ENCODE results near the gene ZMIZ1.

Gene ZMIZ1

GRCh38 chr10:79219322-79219957 is 150.7 kb downstream of the ZMIZ1 start:
- no peak for DNase-seq

GRCh38 chr10:79220307-79220706 is 151.5 kb downstream of the ZMIZ1 start:
- no peak for DNase-seq

GRCh38 chr10:79221110-79222051 is 152.6 kb downstream of the ZMIZ1 start:
- DNase-seq, result no peak

- no peak for DNase-seq
These were observed 153.4 kb downstream of the ZMIZ1 start for GRCh38 chr10:79222186-79222585.

- DNase-seq, result no peak
These were observed 154.6 kb downstream of the ZMIZ1 start for GRCh38 chr10:79223091-79224048.

- no peak for DNase-seq
These were observed 155.6 kb downstream of the ZMIZ1 start for GRCh38 chr10:79224263-79224949.

GRCh38 chr10:79224992-79225391 is 156.2 kb downstream of the ZMIZ1 start:
- DNase-seq, result no peak

GRCh38 chr10:79226391-79227245 is 157.9 kb downstream of the ZMIZ1 start:
- DNase-seq, result no peak

GRCh38 chr10:79229071-79229541 is 160.3 kb downstream of the ZMIZ1 start:
- DNase-seq, result no peak

- DNase-seq, result no peak
These were observed 161.1 kb downstream of the ZMIZ1 start for GRCh38 chr10:79229830-79230327.

- no peak for DNase-seq
These were observed 161.6 kb downstream of the ZMIZ1 start for GRCh38 chr10:79230328-79230830.

- no peak for DNase-seq
These were observed 162.1 kb downstream of the ZMIZ1 start for GRCh38 chr10:79230850-79231249.

- no peak for DNase-seq
These were observed 163.1 kb downstream of the ZMIZ1 start for GRCh38 chr10:79231908-79232307.

GRCh38 chr10:79232864-79233263 is 164.1 kb downstream of the ZMIZ1 start:
- DNase-seq, result no peak

- DNase-seq, result no peak
These were observed 165.9 kb downstream of the ZMIZ1 start for GRCh38 chr10:79234391-79235315.

- DNase-seq, result no peak
These were observed 167.1 kb downstream of the ZMIZ1 start for GRCh38 chr10:79235765-79236432.

GRCh38 chr10:79236433-79236765 is 167.6 kb downstream of the ZMIZ1 start:
- no peak for DNase-seq

- no peak for DNase-seq
These were observed 168.8 kb downstream of the ZMIZ1 start for GRCh38 chr10:79237454-79238157.

- DNase-seq, result no peak
These were observed 169.4 kb downstream of the ZMIZ1 start for GRCh38 chr10:79238158-79238520.
